Psoas muscle (tissue), 8 donors: ENCODE measurements around the gene TMEM252. TPM values are rescaled to one million over a fixed set of nuclear protein-coding genes. Genes with fewer than 3 reads are reported as not detected.

Source experiments
- ATAC-seq, 4 donors: fragments of 200-7000 bp; cut with Tn5 transposase; one replicate each; pipeline ENCODE4 v1.9.1; 2020; ENCODE audit warnings: moderate library complexity in 3 of 4, mild to moderate bottlenecking in 2 of 4
- DNase-seq, 2 donors: peaks; one replicate each; pipeline ENCODE4 v3.0.0-alpha.2; 2020
- H3K27ac ChIP-seq: fragments of 200-600 bp; one replicate; pipeline ENCODE4 v1.8.0; 2022
- H3K27me3 ChIP-seq, 3 donors: fragments of 200-600 bp in 1 of 3; one replicate each; pipeline versions ENCODE4 v1.6.1 to v1.8.0; 2013 to 2022; ENCODE audit warnings: low read length in 2 of 3, mild to moderate bottlenecking in 2 of 3, moderate library complexity in 1 of 3; ENCODE audit not compliant: insufficient read depth in 3 of 3
- H3K36me3 ChIP-seq, 2 donors: fragments of 200-600 bp in 1 of 2; one replicate each; pipeline versions ENCODE4 v1.6.1 to v1.8.0; 2013 to 2022; ENCODE audit warnings: low read depth in 1 of 2, mild to moderate bottlenecking in 1 of 2, moderate library complexity in 1 of 2; ENCODE audit not compliant: insufficient read depth in 1 of 2
- H3K4me1 ChIP-seq: fragments of 200-600 bp; one replicate; pipeline ENCODE4 v1.8.0; 2022
- H3K4me3 ChIP-seq: fragments of 200-600 bp; one replicate; pipeline ENCODE4 v1.8.0; 2022; ENCODE audit warnings: mild to moderate bottlenecking
- H3K9me3 ChIP-seq: fragments of 200-600 bp; one replicate; pipeline ENCODE4 v1.8.0; 2022
- CTCF ChIP-seq: fragments of 200-600 bp; IDR thresholded peaks from one replicate; pipeline ENCODE4 v1.8.0; 2022; ENCODE audit warnings: antibody characterized with exemption
- WGBS, 3 donors: extraction: QIAGEN DNeasy Blood & Tissue Kit; methylation state at CpG; one replicate each; pipeline versions ENCODE4 v1.1.6 to v1.1.7; 2013; 5-methylcytosine and 5-hydroxymethylcytosine counted together
- intact Hi-C, 2 donors: fragments of 100-400 bp; cut with DNase I; formaldehyde crosslinking; loops; one replicate each; pipeline versions ENCODE4 v1.11.0 to v1.14.2; 2022
- polyA plus RNA-seq, 3 donors: library from polyadenylated mRNA; stranded (reverse); fragments of 200-250 nt; gene quantifications; one replicate each; pipeline ENCODE4 v1.2.3, GENCODE V29; 2013
- total RNA-seq, 4 donors: library from RNA; stranded (reverse); fragmentation: NEBNext Ultra II Directional in 2 of 4; extraction: Animal tissue kit (Norgen Biotek cat#: 25700) in 2 of 4; gene quantifications; one replicate each; pipeline versions ENCODE4 v1.2.1 to v1.2.4, GENCODE V29; 2021 to 2023
- donor health status: healthy with polysubstance abuse.
- donor health status: DM: no; HTN: no; CAD: no; lungs with moderate emphysema.
- donor health status: Bipolar disorder and iron deficiency.
- donor health status: healthy.
- donor health status: DM: yes; HTN: yes; CAD: no.
- donor health status: DM: no; HTN: no; CAD: no.
- donor health status: DM: no; HTN: no; CAD: no.
- donor health status: DM: yes; HTN: yes; CAD: no.

The TMEM252 gene
- total and polyA plus RNA-seq, 7 donors = not detected

DNA sequence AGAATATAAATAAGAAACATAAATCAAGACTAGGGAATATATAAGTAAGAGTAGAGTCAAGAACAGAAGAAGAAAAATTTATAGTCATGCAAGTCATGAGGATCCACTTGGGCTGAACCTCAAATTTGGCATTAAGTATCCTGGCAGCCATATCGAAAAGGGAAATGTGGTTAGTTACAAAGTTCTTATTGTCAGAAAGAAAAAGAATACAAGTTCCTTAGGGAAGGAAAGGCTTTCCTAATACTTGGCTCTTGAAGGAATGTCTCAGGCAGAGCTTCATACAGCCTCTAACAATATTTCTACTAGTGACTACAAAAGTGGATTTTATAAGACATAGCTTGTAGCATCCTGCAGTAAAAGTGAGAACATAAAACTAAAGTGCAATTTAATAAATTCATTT, 45.4 kb downstream of the TMEM252 start:
- intact Hi-C loops = no loop called here
- no peak for ATAC-seq
- no peak for TF ChIP-seq CTCF
- Histone ChIP-seq H3K4me1 (no peaks in the 10 kb centered on the region), H3K27me3 (no peaks in the 10 kb centered on the region), H3K27ac (no peak overlapping the region), H3K4me3 (no peak overlapping the region), H3K9me3 (no peaks in the 10 kb centered on the region), H3K36me3 (peaks cover 2 to 4% of the 10 kb centered on the region in 2 donors)
- no peak for DNase-seq
- WGBS, 3 donors = 43 to 61% (median 52%) methylated on average over 1 of the region's 1 CpG

GRCh38 chr9:68493958-68494577, 46.6 kb downstream of the TMEM252 start:
- no peak for DNase-seq
- no peak overlapping the region for H3K4me3 ChIP-seq
- peaks cover 2% of the 10 kb centered on the region in 2 donors for H3K36me3 ChIP-seq
- no peak for TF ChIP-seq CTCF
- ATAC-seq = no peak
- H3K4me1 ChIP-seq = no peaks in the 10 kb centered on the region
- H3K27ac ChIP-seq = no peak overlapping the region
- 73 to 79% (median 74%) methylated on average over 3 of the region's 3 CpGs for WGBS, 3 donors
- intact Hi-C loops = no loop called here
- no peaks in the 10 kb centered on the region for H3K27me3 ChIP-seq
- H3K9me3 ChIP-seq = no peaks in the 10 kb centered on the region

- Histone ChIP-seq H3K27ac (no peak overlapping the region), H3K27me3 (no peaks in the 10 kb centered on the region), H3K36me3 (peaks cover 2 to 7% of the 10 kb centered on the region in 2 donors), H3K9me3 (no peaks in the 10 kb centered on the region), H3K4me1 (no peaks in the 10 kb centered on the region), H3K4me3 (no peak overlapping the region)
- no peak for DNase-seq
- no peak for ATAC-seq
- no peak for TF ChIP-seq CTCF
- intact Hi-C loops = no loop called here
These were observed 47.1 kb downstream of the TMEM252 start for GRCh38 chr9:68493541-68493940.

DNA sequence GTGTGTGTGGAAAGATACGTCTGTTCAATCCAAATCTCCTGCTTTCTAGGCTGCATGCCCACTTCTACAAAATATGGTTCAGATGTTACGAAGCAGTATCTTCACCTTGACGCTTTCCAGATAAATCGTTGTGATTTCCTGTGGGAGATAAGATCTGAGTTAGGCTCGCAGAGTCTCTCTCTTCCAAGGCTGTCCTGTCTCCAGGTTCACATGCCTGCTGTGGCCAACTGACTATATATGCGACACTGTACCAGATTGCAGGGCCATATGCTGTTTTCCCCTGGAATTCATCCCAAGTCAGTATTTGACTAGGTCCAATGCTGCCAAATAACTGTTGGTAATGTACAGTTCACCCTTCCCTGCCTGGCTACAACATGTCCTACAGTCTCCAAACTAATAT, 47.9 kb downstream of the TMEM252 start:
- intact Hi-C loops = no loop called here
- Histone ChIP-seq H3K36me3 (peaks cover 2 to 7% of the 10 kb centered on the region in 2 donors), H3K27me3 (no peaks in the 10 kb centered on the region), H3K27ac (no peak overlapping the region), H3K4me3 (no peak overlapping the region), H3K4me1 (no peaks in the 10 kb centered on the region), H3K9me3 (no peaks in the 10 kb centered on the region)
- TF ChIP-seq CTCF = no peak
- DNase-seq = no peak
- 60 to 76% (median 73%) methylated on average over 6 of the region's 6 CpGs for WGBS, 3 donors
- ATAC-seq = no peak

- TF ChIP-seq CTCF = no peak
- intact Hi-C loops = loop anchor here in 1 of 2 donors (2.0 kb wide), 1 partner anchor 19 kb away; no protein-coding TSS in a partner anchor
- H3K27ac ChIP-seq = no peak overlapping the region
- H3K36me3 ChIP-seq = peaks cover 2 to 30% of the 10 kb centered on the region in 2 donors
- 83 to 90% (median 84%) methylated on average over 4 of the region's 4 CpGs for WGBS, 3 donors
- ATAC-seq (no peak), DNase-seq (no peak)
- H3K4me1 ChIP-seq = no peaks in the 10 kb centered on the region
- no peak overlapping the region for H3K4me3 ChIP-seq
- no peaks in the 10 kb centered on the region for H3K9me3 ChIP-seq
- no peaks in the 10 kb centered on the region for H3K27me3 ChIP-seq
These were observed 51.0 kb downstream of the TMEM252 start for GRCh38 chr9:68489646-68490045.
